Bone marrow (tissue), 2 donors: ENCODE results near the gene TMEM45A.
"Not testable (repeated sequence)": the region's sequence is repeated elsewhere in the genome, so short reads cannot be mapped to it uniquely, and the experiment has no call there.

Experiments
- DNase-seq, 2 donors: peaks; one replicate each; lab custom pipeline; 2025; lab: John Stamatoyannopoulos, UW

Gene TMEM45A

GRCh38 chr3:100533176-100533575, 40.8 kb downstream of the TMEM45A start:
- no peak for DNase-seq

GRCh38 chr3:100535610-100535943, 43.2 kb downstream of the TMEM45A start:
- no peak for DNase-seq

GRCh38 chr3:100536093-100536492, 43.7 kb downstream of the TMEM45A start:
- DNase-seq: no peak

- no peak for DNase-seq
These were observed 45.4 kb downstream of the TMEM45A start for GRCh38 chr3:100537646-100538338.

- no peak for DNase-seq
These were observed 45.9 kb downstream of the TMEM45A start for GRCh38 chr3:100538339-100538706.

GRCh38 chr3:100540791-100541334, 48.4 kb downstream of the TMEM45A start:
- DNase-seq: no peak

GRCh38 chr3:100541428-100541827, 49.0 kb downstream of the TMEM45A start:
- DNase-seq: not testable (repeated sequence)

- no peak for DNase-seq
These were observed 53.0 kb downstream of the TMEM45A start for GRCh38 chr3:100545371-100545770.

GRCh38 chr3:100546020-100546744, 53.8 kb downstream of the TMEM45A start:
- no peak for DNase-seq

- DNase-seq: no peak
These were observed 55.6 kb downstream of the TMEM45A start for GRCh38 chr3:100548053-100548452.

- no peak for DNase-seq
These were observed 61.4 kb downstream of the TMEM45A start for GRCh38 chr3:100553618-100554372.

GRCh38 chr3:100554373-100554676, 61.9 kb downstream of the TMEM45A start:
- DNase-seq: no peak

- no peak for DNase-seq
These were observed 64.4 kb downstream of the TMEM45A start for GRCh38 chr3:100556673-100557310.

- no peak for DNase-seq
These were observed 65.8 kb downstream of the TMEM45A start for GRCh38 chr3:100558233-100558632.

- no peak for DNase-seq
These were observed 68.0 kb downstream of the TMEM45A start for GRCh38 chr3:100560426-100560825.

GRCh38 chr3:100561459-100562158, 69.2 kb downstream of the TMEM45A start:
- no peak for DNase-seq

GRCh38 chr3:100562224-100562857, 69.9 kb downstream of the TMEM45A start:
- DNase-seq: no peak

- DNase-seq: no peak
These were observed 70.8 kb downstream of the TMEM45A start for GRCh38 chr3:100563228-100563627.

- DNase-seq: no peak
These were observed 71.3 kb downstream of the TMEM45A start for GRCh38 chr3:100563652-100564211.

GRCh38 chr3:100570811-100571210, 78.4 kb downstream of the TMEM45A start:
- DNase-seq: no peak

- DNase-seq: no peak
These were observed 82.1 kb downstream of the TMEM45A start for GRCh38 chr3:100574536-100574935.
